ENCODE measurements around the gene MT1X. TPM values are rescaled to one million over a fixed set of nuclear protein-coding genes. Genes with fewer than 3 reads are reported as not detected.
"Not testable (repeated sequence)": the region's sequence is repeated elsewhere in the genome, so short reads cannot be mapped to it uniquely, and the experiment has no call there.

The MT1X gene
- total RNA-seq, 2 experiments from 2014 or later, result 52.5 to 54.2 TPM

DNA sequence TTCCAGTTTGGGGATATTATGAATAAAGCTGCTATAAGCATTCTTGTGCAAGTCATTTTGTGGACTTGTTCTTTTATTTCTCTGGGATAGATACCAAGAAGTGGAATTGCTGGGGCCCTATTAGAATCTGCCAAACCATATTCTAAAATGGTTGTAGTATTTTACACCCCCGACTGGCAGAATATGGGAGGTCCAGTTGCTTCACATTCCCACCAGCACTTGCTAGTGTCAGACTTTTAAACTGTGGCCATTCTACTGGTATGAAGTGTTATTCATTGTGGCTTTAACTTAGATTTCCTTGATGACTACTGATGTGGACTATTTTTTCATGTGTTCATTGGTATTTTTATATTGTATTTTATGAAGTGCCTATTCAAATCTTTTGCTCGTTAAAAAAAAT is 29.6 kb downstream of the MT1X start:
- Mint-ChIP-seq H3K27ac (no peak overlapping the region), H3K4me1 (ENCODE audit: low read depth) (peaks cover 45% of the 10 kb centered on the region), H3K36me3 (ENCODE audit: low read depth) (no peaks in the 10 kb centered on the region), H3K9me3 (no peaks in the 10 kb centered on the region), H3K4me3 (no peak overlapping the region), H3K27me3 (no peaks in the 10 kb centered on the region)
- no peak for DNase-seq
- intact Hi-C loops (cut with micrococcal nuclease), result no loop called here
- ATAC-seq, result no peak
- CTCF ChIA-PET, result interaction anchor here (2.2 kb wide), 1 partner anchor 10 kb away, joined by 10 read pairs; no protein-coding TSS in a partner anchor
- TF ChIP-seq CTCF (IDR thresholded peaks at IDR 0.05), result no peak
- POLR2A ChIA-PET, result interaction anchor here (1.1 kb wide), 1 partner anchor 17 kb away, joined by 3 read pairs; no protein-coding TSS in a partner anchor

GRCh38 chr16:56713794-56714193 is 31.5 kb downstream of the MT1X start:
- Mint-ChIP-seq H3K4me1 (ENCODE audit: low read depth) (peaks cover 33% of the 10 kb centered on the region), H3K27me3 (no peaks in the 10 kb centered on the region), H3K27ac (no peak overlapping the region), H3K4me3 (no peak overlapping the region), H3K9me3 (no peaks in the 10 kb centered on the region), H3K36me3 (ENCODE audit: low read depth) (no peaks in the 10 kb centered on the region)
- TF ChIP-seq CTCF (IDR thresholded peaks at IDR 0.05), result no peak
- no peak for ATAC-seq
- ChIA-PET POLR2A (no interaction called here), CTCF (interaction anchor here (0.9 to 1.4 kb wide), 2 partner anchors 11 to 136 kb away, joined by 4 to 5 read pairs; no protein-coding TSS in a partner anchor)
- DNase-seq, result no peak
- intact Hi-C loops (cut with micrococcal nuclease), result no loop called here

- H3K9me3 Mint-ChIP-seq, result no peaks in the 10 kb centered on the region
- no peaks in the 10 kb centered on the region for H3K36me3 Mint-ChIP-seq (ENCODE audit: low read depth)
- intact Hi-C loops (cut with micrococcal nuclease), result no loop called here
- no peak for TF ChIP-seq CTCF (IDR thresholded peaks at IDR 0.05)
- H3K4me3 Mint-ChIP-seq, result no peak overlapping the region
- POLR2A ChIA-PET, result interaction anchor here (1.2 kb wide), 1 partner anchor 9 kb away, joined by 3 read pairs; no protein-coding TSS in a partner anchor
- no peaks in the 10 kb centered on the region for H3K27me3 Mint-ChIP-seq
- no peak overlapping the region for H3K27ac Mint-ChIP-seq
- peaks cover 20% of the 10 kb centered on the region for H3K4me1 Mint-ChIP-seq (ENCODE audit: low read depth)
- ATAC-seq, result no peak
- DNase-seq, result no peak
- CTCF ChIA-PET, result no interaction called here
Observed at GRCh38 chr16:56715126-56715525, 32.9 kb downstream of the MT1X start.

DNA sequence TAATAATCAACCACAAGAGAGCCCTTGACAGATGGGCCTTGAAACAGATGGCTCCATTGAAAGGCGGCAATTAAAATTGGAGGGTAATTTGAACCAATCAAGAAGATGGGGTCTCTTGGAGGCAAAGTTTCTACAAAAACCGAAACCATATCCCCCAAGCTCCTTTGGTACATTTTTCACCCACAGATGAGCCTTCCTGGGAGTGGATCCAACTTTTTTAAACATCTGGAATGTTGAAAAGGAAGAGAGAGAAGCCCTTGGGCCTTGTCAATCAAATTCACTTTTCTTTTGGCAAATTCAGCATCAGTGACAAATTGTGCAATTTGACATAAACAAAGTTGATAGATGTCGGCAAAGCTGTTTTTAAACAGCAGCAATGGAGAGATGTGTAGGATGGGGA is 34.5 kb downstream of the MT1X start:
- ATAC-seq, result no peak
- DNase-seq, result no peak
- H3K4me3 Mint-ChIP-seq, result no peak overlapping the region
- CTCF ChIA-PET, result interaction anchor here (0.7 to 1.9 kb wide), 7 partner anchors 8 to 140 kb away, joined by 3 to 11 read pairs (median 3); no protein-coding TSS in a partner anchor
- H3K9me3 Mint-ChIP-seq, result no peaks in the 10 kb centered on the region
- no peak overlapping the region for H3K27ac Mint-ChIP-seq
- peaks cover 7% of the 10 kb centered on the region for H3K4me1 Mint-ChIP-seq (ENCODE audit: low read depth)
- intact Hi-C loops (cut with micrococcal nuclease), result no loop called here
- H3K36me3 Mint-ChIP-seq (ENCODE audit: low read depth), result no peaks in the 10 kb centered on the region
- POLR2A ChIA-PET, result interaction anchor here (1.0 to 1.6 kb wide), 3 partner anchors 8 to 17 kb away, joined by 4 to 6 read pairs (median 4); no protein-coding TSS in a partner anchor
- no peaks in the 10 kb centered on the region for H3K27me3 Mint-ChIP-seq
- TF ChIP-seq CTCF (IDR thresholded peaks at IDR 0.05), result no peak

GRCh38 chr16:56717532-56717931 is 35.3 kb downstream of the MT1X start:
- H3K27me3 Mint-ChIP-seq; H3K4me3 Mint-ChIP-seq; H3K36me3 Mint-ChIP-seq (ENCODE audit: low read depth); DNase-seq; H3K27ac Mint-ChIP-seq; ATAC-seq; H3K9me3 Mint-ChIP-seq; H3K4me1 Mint-ChIP-seq (ENCODE audit: low read depth); intact Hi-C loops (cut with micrococcal nuclease): not testable (repeated sequence)
- CTCF ChIA-PET, result interaction anchor here (0.7 to 1.9 kb wide), 7 partner anchors 9 to 141 kb away, joined by 3 to 11 read pairs (median 3); no protein-coding TSS in a partner anchor
- POLR2A ChIA-PET, result interaction anchor here (0.6 to 1.4 kb wide), 4 partner anchors 8 to 131 kb away, joined by 3 to 4 read pairs (median 4); no protein-coding TSS in a partner anchor

Data from activated CD8-positive, alpha-beta T cell treated with anti-CD3 and anti-CD28 coated beads for 36 hours (primary cell).